Spleen (tissue), 7 donors: Measurements from ENCODE around the gene RPL15.

Source experiments
- POLR2AphosphoS5 ChIP-seq, 3 donors: sonication (generic); formaldehyde crosslinking; IDR thresholded peaks; one replicate each; pipeline ENCODE4 v1.5.1; 2017; ENCODE audit warnings: antibody characterized with exemption in 3 of 3
- TF ChIP-seq, protein P1 (sequence below), 11 experiments: fragments of 200-600 bp in 7 of 11; fragments of 450-650 bp in 4 of 11; sonication (generic) in 4 of 11; IDR thresholded peaks in 8 of 11; conservative IDR thresholded peaks in 3 of 11; 1 replicate in 7 of 11; 2 replicates in 4 of 11; pipeline versions ENCODE4 v1.4.0 to v1.8.0; 2016 to 2021; ENCODE audit warnings: antibody characterized with exemption in 11 of 11, inconsistent platforms in 4 of 11, mild to moderate bottlenecking in 1 of 11
- donor health status: DM: no; HTN: no; CAD: no; lungs with moderate emphysema.
- donor health status: DM: no; HTN: no; CAD: no.
- donor health status: DM: no; HTN: no; CAD: no.

DNA sequence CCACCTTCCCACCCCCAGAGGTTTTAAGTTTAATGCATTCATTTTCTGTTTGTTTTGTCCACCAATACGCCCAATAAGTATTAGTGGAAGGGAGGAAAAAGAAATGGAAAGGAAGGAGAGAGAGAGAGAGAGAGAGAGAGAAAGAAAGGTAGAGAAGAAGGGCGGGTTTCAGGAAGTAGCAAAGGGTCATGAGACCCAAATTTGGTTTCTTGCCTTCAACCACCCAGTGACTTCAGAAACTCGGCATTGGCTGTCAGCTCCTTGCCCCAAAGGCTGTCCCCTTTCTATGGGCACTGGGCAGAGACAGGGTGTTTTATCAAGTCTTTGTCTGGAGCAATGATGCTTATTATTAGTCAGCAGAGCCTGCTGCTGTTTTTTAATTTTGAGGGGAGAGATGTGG is 14.7 kb downstream of the RPL15 start:
- TF ChIP-seq POLR2AphosphoS5 (IDR thresholded peaks at IDR 0.05), result no peak
- TF ChIP-seq, protein P1, sequence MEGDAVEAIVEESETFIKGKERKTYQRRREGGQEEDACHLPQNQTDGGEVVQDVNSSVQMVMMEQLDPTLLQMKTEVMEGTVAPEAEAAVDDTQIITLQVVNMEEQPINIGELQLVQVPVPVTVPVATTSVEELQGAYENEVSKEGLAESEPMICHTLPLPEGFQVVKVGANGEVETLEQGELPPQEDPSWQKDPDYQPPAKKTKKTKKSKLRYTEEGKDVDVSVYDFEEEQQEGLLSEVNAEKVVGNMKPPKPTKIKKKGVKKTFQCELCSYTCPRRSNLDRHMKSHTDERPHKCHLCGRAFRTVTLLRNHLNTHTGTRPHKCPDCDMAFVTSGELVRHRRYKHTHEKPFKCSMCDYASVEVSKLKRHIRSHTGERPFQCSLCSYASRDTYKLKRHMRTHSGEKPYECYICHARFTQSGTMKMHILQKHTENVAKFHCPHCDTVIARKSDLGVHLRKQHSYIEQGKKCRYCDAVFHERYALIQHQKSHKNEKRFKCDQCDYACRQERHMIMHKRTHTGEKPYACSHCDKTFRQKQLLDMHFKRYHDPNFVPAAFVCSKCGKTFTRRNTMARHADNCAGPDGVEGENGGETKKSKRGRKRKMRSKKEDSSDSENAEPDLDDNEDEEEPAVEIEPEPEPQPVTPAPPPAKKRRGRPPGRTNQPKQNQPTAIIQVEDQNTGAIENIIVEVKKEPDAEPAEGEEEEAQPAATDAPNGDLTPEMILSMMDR (IDR thresholded peaks at IDR 0.05 in 8 of 11, conservative IDR thresholded peaks at IDR 0.05 in 3 of 11), result no peak
